Measurements from ENCODE around the gene CHST12. TPM values are rescaled to one million over a fixed set of nuclear protein-coding genes. Genes with fewer than 3 reads are reported as not detected.

The CHST12 gene
- total RNA-seq, 1 experiment from 2014 or later: 19.3 TPM

DNA sequence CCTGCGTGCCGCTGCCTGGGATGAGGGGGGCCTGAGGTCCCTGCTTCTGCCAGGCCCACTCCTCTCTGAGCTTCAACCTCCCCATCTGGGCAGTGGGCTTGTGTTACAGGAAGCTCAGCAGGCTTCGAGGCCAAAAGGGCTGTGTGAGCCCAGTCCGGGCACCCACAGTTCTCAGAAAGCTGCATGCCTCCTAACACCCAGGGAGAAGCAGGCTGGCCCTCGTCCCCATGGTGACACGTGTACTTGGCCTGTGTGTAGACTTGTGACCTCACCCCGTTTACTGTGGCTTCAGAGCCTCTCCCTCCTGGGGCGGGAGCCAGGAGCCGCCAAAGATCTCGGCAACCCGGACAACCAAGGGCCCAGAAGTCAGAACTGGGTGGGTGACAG, 75.0 kb downstream of the CHST12 start:
- TF ChIP-seq, protein P1, sequence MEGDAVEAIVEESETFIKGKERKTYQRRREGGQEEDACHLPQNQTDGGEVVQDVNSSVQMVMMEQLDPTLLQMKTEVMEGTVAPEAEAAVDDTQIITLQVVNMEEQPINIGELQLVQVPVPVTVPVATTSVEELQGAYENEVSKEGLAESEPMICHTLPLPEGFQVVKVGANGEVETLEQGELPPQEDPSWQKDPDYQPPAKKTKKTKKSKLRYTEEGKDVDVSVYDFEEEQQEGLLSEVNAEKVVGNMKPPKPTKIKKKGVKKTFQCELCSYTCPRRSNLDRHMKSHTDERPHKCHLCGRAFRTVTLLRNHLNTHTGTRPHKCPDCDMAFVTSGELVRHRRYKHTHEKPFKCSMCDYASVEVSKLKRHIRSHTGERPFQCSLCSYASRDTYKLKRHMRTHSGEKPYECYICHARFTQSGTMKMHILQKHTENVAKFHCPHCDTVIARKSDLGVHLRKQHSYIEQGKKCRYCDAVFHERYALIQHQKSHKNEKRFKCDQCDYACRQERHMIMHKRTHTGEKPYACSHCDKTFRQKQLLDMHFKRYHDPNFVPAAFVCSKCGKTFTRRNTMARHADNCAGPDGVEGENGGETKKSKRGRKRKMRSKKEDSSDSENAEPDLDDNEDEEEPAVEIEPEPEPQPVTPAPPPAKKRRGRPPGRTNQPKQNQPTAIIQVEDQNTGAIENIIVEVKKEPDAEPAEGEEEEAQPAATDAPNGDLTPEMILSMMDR (conservative IDR thresholded peaks at IDR 0.05): no peak
- H3K27ac Mint-ChIP-seq: no peak overlapping the region
- Histone ChIP-seq H4K20me1 (ENCODE audit: control insufficient read depth, insufficient read depth, insufficient read length) (no peaks in the 10 kb centered on the region), H3K9me3 (ENCODE audit: control insufficient read depth, low read depth, low read length) (no peaks in the 10 kb centered on the region), H2BK120ac (ENCODE audit: low read depth, low read length, poor library complexity, severe bottlenecking) (no peak overlapping the region), H2BK20ac (ENCODE audit: low read depth, low read length, poor library complexity, severe bottlenecking) (no peak overlapping the region), H2BK12ac (ENCODE audit: insufficient read length, low read depth, low read length) (no peak overlapping the region), H2AK5ac (ENCODE audit: insufficient read length, low read length) (no peak overlapping the region), H3K14ac (ENCODE audit: insufficient read depth, low read length) (no peak overlapping the region), H4K91ac (ENCODE audit: insufficient read length, low read depth, low read length) (no peak overlapping the region), H3K79me2 (ENCODE audit: insufficient read depth, low read length) (no peaks in the 10 kb centered on the region), H3K4me1 (ENCODE audit: insufficient read depth, low read length) (no peaks in the 10 kb centered on the region; the same call in 1 of the 2 replicates), H4K5ac (ENCODE audit: insufficient read length, low read depth, low read length) (no peak overlapping the region), H3K27ac (ENCODE audit: insufficient read length, low read depth, low read length) (no peak overlapping the region), H3K27me3 (ENCODE audit: insufficient read depth, low read length) (no peaks in the 10 kb centered on the region), H2AFZ (ENCODE audit: low read length) (no peak overlapping the region), H3K56ac (ENCODE audit: insufficient read length, low read depth, low read length) (no peak overlapping the region), H3K79me1 (ENCODE audit: insufficient read depth, low read depth, low read length, poor library complexity, severe bottlenecking) (no peaks in the 10 kb centered on the region), H2BK15ac (ENCODE audit: low read depth, low read length) (no peak overlapping the region), H3K9ac (ENCODE audit: extremely low read depth, insufficient read length, low read length) (no peak overlapping the region), H3K18ac (ENCODE audit: insufficient read length, low read depth, low read length) (no peak overlapping the region), H4K8ac (replicated peaks; ENCODE audit: insufficient read length, low read depth, low read length) (no peak overlapping the region), H3K23ac (ENCODE audit: insufficient read length, low read depth, low read length) (no peak overlapping the region), H3K4ac (ENCODE audit: low read depth, low read length) (no peak overlapping the region), H3K23me2 (ENCODE audit: insufficient read length, low read depth, low read length, poor library complexity, severe bottlenecking) (no peaks in the 10 kb centered on the region), H3K4me2 (ENCODE audit: insufficient read depth, insufficient read length, low read length) (no peak overlapping the region), H2BK5ac (ENCODE audit: insufficient read length, low read length) (no peak overlapping the region), H3T11ph (ENCODE audit: low read length) (no peak overlapping the region)
- no CpG with 5 or more reads among the region's 11 CpGs for WGBS (ENCODE audit: extremely low coverage, insufficient read length, low lambda C conversion rate)
- H3K4me3 Mint-ChIP-seq: no peak overlapping the region; a peak in 1 of 5 replicates
- H3K4me1 Mint-ChIP-seq: peaks cover 9 to 20% of the 10 kb centered on the region in 2 experiments
- no peaks in the 10 kb centered on the region for H3K36me3 Mint-ChIP-seq (ENCODE audit: insufficient read depth in 1 of 3, low read depth in 3 of 3)
- H3K9me3 Mint-ChIP-seq: peaks cover 4 to 6% of the 10 kb centered on the region in 2 experiments; a peak in 4 of 5 replicates
- H3K27me3 Mint-ChIP-seq (ENCODE audit: low read depth): peaks cover 9% of the 10 kb centered on the region
- peak; percentile 24 for DNase-seq

Data from H9 (cell line).